Measurements from ENCODE around the gene MED22.

The MED22 gene

GRCh38 chr9:133371261-133371711, 23.4 kb upstream of the MED22 start:
- ATAC-seq (replicated peaks) (peak; percentile 49), DNase-seq (peak; percentile 54 to 59 (median 55))
- H3K4me3 Mint-ChIP-seq = peak overlapping the region; percentile 93 to 94
- H3K36me3 Mint-ChIP-seq (ENCODE audit: insufficient read depth) = peaks cover 85% of the 10 kb centered on the region
- H3K9me3 Mint-ChIP-seq = no peaks in the 10 kb centered on the region
- no peaks in the 10 kb centered on the region for H3K27me3 Mint-ChIP-seq
- peak overlapping the region; percentile 94 to 97 for H3K27ac Mint-ChIP-seq
- peaks cover 61% of the 10 kb centered on the region in 2 donors for H3K4me1 Mint-ChIP-seq (ENCODE audit: low read depth in 2 of 2)

- Mint-ChIP-seq H3K36me3 (ENCODE audit: insufficient read depth) (peaks cover 91% of the 10 kb centered on the region), H3K27ac (peak overlapping the region; percentile 94 to 97), H3K9me3 (no peaks in the 10 kb centered on the region), H3K4me1 (ENCODE audit: low read depth in 2 of 2) (peaks cover 61 to 67% of the 10 kb centered on the region in 2 donors), H3K27me3 (no peaks in the 10 kb centered on the region), H3K4me3 (peak overlapping the region; percentile 93 to 94)
- DNase-seq (peak; percentile 59 to 62 (median 61)), ATAC-seq (replicated peaks) (peak; percentile 64)
Measured at GRCh38 chr9:133370685-133371084, 22.8 kb upstream of the MED22 start.

GRCh38 chr9:133369933-133370332, 22.0 kb upstream of the MED22 start:
- Mint-ChIP-seq H3K27me3 (no peaks in the 10 kb centered on the region), H3K27ac (peak overlapping the region; percentile 94 to 97), H3K4me1 (ENCODE audit: low read depth in 2 of 2) (peaks cover 57 to 68% of the 10 kb centered on the region in 2 donors), H3K9me3 (no peaks in the 10 kb centered on the region), H3K36me3 (ENCODE audit: insufficient read depth) (peaks cover 94% of the 10 kb centered on the region), H3K4me3 (peak overlapping the region; percentile 93 to 94)
- peak in 1 of 3 experiments; percentile 31 for DNase-seq
- ATAC-seq (replicated peaks) = peak; percentile 27

- Mint-ChIP-seq H3K9me3 (no peaks in the 10 kb centered on the region), H3K27me3 (no peaks in the 10 kb centered on the region), H3K4me1 (ENCODE audit: low read depth in 2 of 2) (peaks cover 52 to 68% of the 10 kb centered on the region in 2 donors), H3K4me3 (peak overlapping the region; percentile 93 to 94), H3K27ac (peak overlapping the region; percentile 94 to 97), H3K36me3 (ENCODE audit: insufficient read depth) (peaks cover 94% of the 10 kb centered on the region)
- peak; percentile 4 for ATAC-seq (replicated peaks)
- no peak for DNase-seq
Measured at GRCh38 chr9:133369422-133369821, 21.5 kb upstream of the MED22 start.

- Mint-ChIP-seq H3K27me3 (no peaks in the 10 kb centered on the region), H3K4me1 (ENCODE audit: low read depth in 2 of 2) (peaks cover 56 to 71% of the 10 kb centered on the region in 2 donors), H3K27ac (peak overlapping the region; percentile 94 to 97), H3K9me3 (no peaks in the 10 kb centered on the region), H3K4me3 (peak overlapping the region; percentile 93 to 94), H3K36me3 (ENCODE audit: insufficient read depth) (peaks cover 95% of the 10 kb centered on the region)
- no peak for ATAC-seq (replicated peaks)
- no peak for DNase-seq
Measured at GRCh38 chr9:133368249-133368881, 20.4 kb upstream of the MED22 start.

- Mint-ChIP-seq H3K27ac (peak overlapping the region in 1 of 2 donors; percentile 97), H3K36me3 (ENCODE audit: insufficient read depth) (peaks cover 95% of the 10 kb centered on the region), H3K9me3 (no peaks in the 10 kb centered on the region), H3K27me3 (no peaks in the 10 kb centered on the region), H3K4me1 (ENCODE audit: low read depth in 2 of 2) (peaks cover 55 to 70% of the 10 kb centered on the region in 2 donors), H3K4me3 (peak overlapping the region in 1 of 2 donors; percentile 94)
- ATAC-seq (replicated peaks) (no peak), DNase-seq (no peak)
Measured at GRCh38 chr9:133367778-133368177, 19.8 kb upstream of the MED22 start.

GRCh38 chr9:133367221-133367620, 19.3 kb upstream of the MED22 start:
- H3K9me3 Mint-ChIP-seq = no peaks in the 10 kb centered on the region
- peak overlapping the region in 1 of 2 donors; percentile 10 for H3K4me3 Mint-ChIP-seq
- DNase-seq (no peak), ATAC-seq (replicated peaks) (no peak)
- H3K27me3 Mint-ChIP-seq = no peaks in the 10 kb centered on the region
- H3K4me1 Mint-ChIP-seq (ENCODE audit: low read depth in 2 of 2) = peaks cover 50 to 65% of the 10 kb centered on the region in 2 donors
- H3K36me3 Mint-ChIP-seq (ENCODE audit: insufficient read depth) = peaks cover 95% of the 10 kb centered on the region
- peak overlapping the region in 1 of 2 donors; percentile 54 for H3K27ac Mint-ChIP-seq

GRCh38 chr9:133366435-133366834, 18.5 kb upstream of the MED22 start:
- Mint-ChIP-seq H3K9me3 (no peaks in the 10 kb centered on the region), H3K36me3 (ENCODE audit: insufficient read depth) (peaks cover 98% of the 10 kb centered on the region), H3K27me3 (no peaks in the 10 kb centered on the region), H3K4me1 (ENCODE audit: low read depth in 2 of 2) (peaks cover 45 to 62% of the 10 kb centered on the region in 2 donors), H3K27ac (no peak overlapping the region), H3K4me3 (no peak overlapping the region)
- ATAC-seq (replicated peaks) (no peak), DNase-seq (no peak)

- Mint-ChIP-seq H3K4me1 (ENCODE audit: low read depth in 2 of 2) (peaks cover 40 to 43% of the 10 kb centered on the region in 2 donors), H3K4me3 (no peak overlapping the region), H3K36me3 (ENCODE audit: insufficient read depth) (peaks cover 95% of the 10 kb centered on the region), H3K27ac (peak overlapping the region; percentile 61 to 77), H3K9me3 (no peaks in the 10 kb centered on the region), H3K27me3 (no peaks in the 10 kb centered on the region)
- ATAC-seq (replicated peaks) = no peak
- DNase-seq = no peak
Measured at GRCh38 chr9:133362359-133363044, 14.6 kb upstream of the MED22 start.

- no peaks in the 10 kb centered on the region for H3K9me3 Mint-ChIP-seq
- H3K27me3 Mint-ChIP-seq = no peaks in the 10 kb centered on the region
- DNase-seq (no peak), ATAC-seq (replicated peaks) (no peak)
- peak overlapping the region in 1 of 2 donors; percentile 33 for H3K4me3 Mint-ChIP-seq
- H3K27ac Mint-ChIP-seq = peak overlapping the region; percentile 44 to 77
- peaks cover 94% of the 10 kb centered on the region for H3K36me3 Mint-ChIP-seq (ENCODE audit: insufficient read depth)
- peaks cover 43 to 45% of the 10 kb centered on the region in 2 donors for H3K4me1 Mint-ChIP-seq (ENCODE audit: low read depth in 2 of 2)
Measured at GRCh38 chr9:133361507-133362092, 13.7 kb upstream of the MED22 start.

GRCh38 chr9:133360400-133361393, 12.8 kb upstream of the MED22 start:
- ATAC-seq (replicated peaks) (no peak), DNase-seq (no peak)
- Mint-ChIP-seq H3K27ac (peak overlapping the region; percentile 73 to 77), H3K36me3 (ENCODE audit: insufficient read depth) (peaks cover 91% of the 10 kb centered on the region), H3K27me3 (no peaks in the 10 kb centered on the region), H3K9me3 (no peaks in the 10 kb centered on the region), H3K4me3 (peak overlapping the region in 1 of 2 donors; percentile 33), H3K4me1 (ENCODE audit: low read depth in 2 of 2) (peaks cover 37 to 45% of the 10 kb centered on the region in 2 donors)

GRCh38 chr9:133359399-133360175, 11.7 kb upstream of the MED22 start:
- Mint-ChIP-seq H3K27ac (peak overlapping the region; percentile 73 to 77), H3K27me3 (no peaks in the 10 kb centered on the region), H3K9me3 (no peaks in the 10 kb centered on the region), H3K4me3 (peak overlapping the region in 1 of 2 donors; percentile 31), H3K36me3 (ENCODE audit: insufficient read depth) (peaks cover 84% of the 10 kb centered on the region), H3K4me1 (ENCODE audit: low read depth in 2 of 2) (peaks cover 35 to 45% of the 10 kb centered on the region in 2 donors)
- DNase-seq = no peak
- ATAC-seq (replicated peaks) = no peak
